HepG2 (cell line): ENCODE results near the gene KLHL12. TPM values are rescaled to one million over a fixed set of nuclear protein-coding genes. Genes with fewer than 3 reads are reported as not detected.

Experiments used
- AKNA ChIP-seq: sonication (generic); formaldehyde crosslinking; IDR thresholded peaks from 2 replicates; pipeline ENCODE4 v1.4.0; 2020; ENCODE audit warnings: missing genetic modification reagents, borderline replicate concordance
- ATF7 ChIP-seq, 2 experiments: fragments of 450-650 bp in 1 of 2; sonication (generic) in 1 of 2; formaldehyde crosslinking in 1 of 2; IDR thresholded peaks; 2 replicates each; pipeline versions ENCODE4 v1.4.0 to v1.6.1; 2016 to 2020; ENCODE audit warnings: antibody characterized with exemption in 1 of 2, mild to moderate bottlenecking in 1 of 2, missing genetic modification reagents in 1 of 2
- FOXJ3 ChIP-seq: sonication (generic); formaldehyde crosslinking; IDR thresholded peaks from 2 replicates; pipeline ENCODE4 v1.4.0; 2020; ENCODE audit warnings: missing genetic modification reagents, mild to moderate bottlenecking, borderline replicate concordance
- HDAC2 ChIP-seq: sonication (generic); formaldehyde crosslinking; IDR thresholded peaks from 2 replicates; pipeline ENCODE4 v1.4.0; 2020; ENCODE audit warnings: missing genetic modification reagents
- HHEX ChIP-seq: IDR thresholded peaks from 2 replicates; pipeline ENCODE4 v1.6.1; 2016; ENCODE audit warnings: control low read depth
- HOXA3 ChIP-seq: sonication (generic); formaldehyde crosslinking; IDR thresholded peaks from 2 replicates; pipeline ENCODE4 v1.5.0; 2020; ENCODE audit warnings: missing genetic modification reagents
- KAT8 ChIP-seq: IDR thresholded peaks from 2 replicates; pipeline ENCODE4 v1.6.1; 2016; ENCODE audit warnings: missing genetic modification reagents, missing compliant biosample characterization
- LCORL ChIP-seq, 2 experiments: fragments of 450-650 bp in 1 of 2; sonication (generic) in 1 of 2; formaldehyde crosslinking in 1 of 2; IDR thresholded peaks; 2 replicates each; pipeline versions ENCODE4 v1.5.0 to v1.6.1; 2017 to 2020; ENCODE audit warnings: antibody characterized with exemption in 1 of 2, missing genetic modification reagents in 1 of 2
- SMC3 ChIP-seq: IDR thresholded peaks from 2 replicates; pipeline ENCODE4 v1.6.1; 2011; ENCODE audit warnings: low read length, improper control_type of control experiment
- TRIM22 ChIP-seq: fragments of 450-650 bp; IDR thresholded peaks from 2 replicates; pipeline ENCODE4 v1.6.1; 2017
- ZMYM4 ChIP-seq: sonication (generic); formaldehyde crosslinking; IDR thresholded peaks from 2 replicates; pipeline ENCODE4 v1.8.1; 2023; ENCODE audit warnings: mild to moderate bottlenecking, missing genetic modification reagents
- ZNF18 ChIP-seq: sonication (generic); formaldehyde crosslinking; IDR thresholded peaks from 2 replicates; pipeline ENCODE4 v1.8.0; 2022; ENCODE audit warnings: mild to moderate bottlenecking, missing genetic modification reagents; ENCODE audit not compliant: insufficient replicate concordance
- ZNF703 ChIP-seq: sonication (generic); formaldehyde crosslinking; IDR thresholded peaks from 2 replicates; pipeline ENCODE4 v1.5.1; 2020; ENCODE audit warnings: missing genetic modification reagents, mild to moderate bottlenecking, moderate library complexity, borderline replicate concordance
- ZNF772 ChIP-seq: sonication (generic); formaldehyde crosslinking; IDR thresholded peaks from 2 replicates; pipeline ENCODE4 v1.5.0; 2020; ENCODE audit warnings: mild to moderate bottlenecking, missing genetic modification reagents
- polyA plus RNA-seq, 8 experiments: library from polyadenylated mRNA; depleted of rRNA in 3 of 8; stranded (reverse) in 7 of 8; unstranded in 1 of 8; fragments of >200 nt; fragmentation: Illumina TruSeq in 4 of 8; extraction: Trizol in 4 of 8; gene quantifications; 2 replicates each; pipeline versions ENCODE4 v1.2.1 to v1.2.3, GENCODE V29; 2011 to 2016; ENCODE audit warnings: low read depth in 4 of 8, missing spikeins in 1 of 8, mixed read lengths in 1 of 8; ENCODE audit not compliant: insufficient read depth in 1 of 8
- total RNA-seq, 5 experiments: library from RNA; depleted of rRNA; stranded (reverse); fragments of >200 nt; fragmentation: Illumina TruSeq; extraction: Trizol; gene quantifications; 2 replicates each; pipeline ENCODE4 v1.2.3, GENCODE V29; 2016; ENCODE audit warnings: low read depth in 1 of 5
- TF ChIP-seq, protein P1 (sequence below), 2 experiments: sonication (generic) in 1 of 2; formaldehyde crosslinking in 1 of 2; IDR thresholded peaks; 2 replicates each; pipeline versions ENCODE4 v1.5.1 to v1.6.1; 2011 to 2020; ENCODE audit warnings: borderline replicate concordance in 1 of 2, low read depth in 1 of 2, low read length in 1 of 2, mild to moderate bottlenecking in 1 of 2, missing genetic modification reagents in 1 of 2, moderate library complexity in 1 of 2
- TF ChIP-seq, protein P2 (sequence below): sonication (generic); formaldehyde crosslinking; IDR thresholded peaks from 2 replicates; pipeline ENCODE4 v1.5.0; 2020; ENCODE audit warnings: mild to moderate bottlenecking, missing genetic modification reagents, moderate library complexity

Gene KLHL12
- total and polyA plus RNA-seq, 2 of the 13 experiments (the other 11 are each of a cell fraction or from before 2014, with no cell fraction given): 19.2 to 25.2 TPM

DNA sequence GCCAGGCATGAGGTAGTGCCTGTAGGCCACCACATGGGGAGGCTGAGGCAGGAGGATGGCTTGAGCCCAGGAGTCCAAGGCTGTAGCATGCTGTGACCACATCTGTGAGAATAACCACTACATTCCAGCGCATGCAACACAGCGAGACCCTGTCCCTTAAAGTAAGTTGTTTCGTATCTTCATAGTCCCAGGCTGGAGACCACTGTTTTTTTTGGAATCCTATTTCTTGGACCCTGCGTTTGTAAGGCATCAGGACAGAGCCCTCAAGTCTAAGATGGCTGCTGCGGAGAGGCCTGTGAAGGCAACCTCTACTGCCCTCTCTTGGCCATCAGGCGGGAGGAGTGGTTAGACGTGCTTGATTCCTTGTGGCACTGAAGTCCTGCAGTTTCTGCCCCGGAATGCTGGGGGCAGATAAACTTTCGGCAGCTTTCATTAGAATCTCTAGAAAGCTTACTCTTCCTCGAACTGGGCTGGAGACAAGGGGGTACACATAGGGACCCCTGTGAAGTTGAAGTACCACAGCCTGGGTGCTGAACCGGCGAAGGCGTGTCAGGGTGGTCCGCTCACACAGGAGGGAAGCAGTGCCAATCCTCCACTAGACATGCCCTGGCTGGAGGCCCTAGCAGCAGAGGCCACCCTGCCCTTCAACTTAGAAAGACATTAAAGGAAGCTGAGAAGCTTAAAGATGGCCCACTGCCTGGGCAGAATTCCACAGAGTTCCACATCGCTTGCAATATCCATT is 74.7 kb downstream of the KLHL12 start (continued):
- no peak for TF ChIP-seq AKNA
- TF ChIP-seq HOXA3: 0 out of 2 replicates have a peak, but pooled peaks have one; percentile 24
- no peak for TF ChIP-seq HDAC2 (CRISPR knock-in tag)
- TF ChIP-seq, protein P1, sequence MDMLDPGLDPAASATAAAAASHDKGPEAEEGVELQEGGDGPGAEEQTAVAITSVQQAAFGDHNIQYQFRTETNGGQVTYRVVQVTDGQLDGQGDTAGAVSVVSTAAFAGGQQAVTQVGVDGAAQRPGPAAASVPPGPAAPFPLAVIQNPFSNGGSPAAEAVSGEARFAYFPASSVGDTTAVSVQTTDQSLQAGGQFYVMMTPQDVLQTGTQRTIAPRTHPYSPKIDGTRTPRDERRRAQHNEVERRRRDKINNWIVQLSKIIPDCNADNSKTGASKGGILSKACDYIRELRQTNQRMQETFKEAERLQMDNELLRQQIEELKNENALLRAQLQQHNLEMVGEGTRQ (IDR thresholded peaks at IDR 0.05; ENCODE audit: low read depth, low read length): no peak
- TF ChIP-seq, protein P1 (CRISPR knock-in tag; IDR thresholded peaks at IDR 0.05; ENCODE audit: borderline replicate concordance): no peak
- TF ChIP-seq ZNF703 (CRISPR knock-in tag): no peak
- TF ChIP-seq LCORL (IDR thresholded peaks at IDR 0.05): no peak
- TF ChIP-seq LCORL (CRISPR knock-in tag; IDR thresholded peaks at IDR 0.05): no peak
- TF ChIP-seq ZNF772: no peak
- no peak for TF ChIP-seq HHEX
- TF ChIP-seq KAT8 (CRISPR knock-in tag): 0 out of 2 replicates have a peak, but pooled peaks have one; percentile 30
- TF ChIP-seq ATF7 (IDR thresholded peaks at IDR 0.05): no peak
- no peak for TF ChIP-seq ATF7 (CRISPR knock-in tag; IDR thresholded peaks at IDR 0.05)
- TF ChIP-seq ZNF18 (CRISPR knock-in tag): no peak
- no peak for TF ChIP-seq FOXJ3 (CRISPR knock-in tag)
- TF ChIP-seq TRIM22: no peak
- peak; percentile 36; the same call in 1 of the 2 replicates for TF ChIP-seq SMC3
- TF ChIP-seq ZMYM4 (CRISPR knock-in tag): peak; percentile 22; the same call in 1 of the 2 replicates
- TF ChIP-seq, protein P2, sequence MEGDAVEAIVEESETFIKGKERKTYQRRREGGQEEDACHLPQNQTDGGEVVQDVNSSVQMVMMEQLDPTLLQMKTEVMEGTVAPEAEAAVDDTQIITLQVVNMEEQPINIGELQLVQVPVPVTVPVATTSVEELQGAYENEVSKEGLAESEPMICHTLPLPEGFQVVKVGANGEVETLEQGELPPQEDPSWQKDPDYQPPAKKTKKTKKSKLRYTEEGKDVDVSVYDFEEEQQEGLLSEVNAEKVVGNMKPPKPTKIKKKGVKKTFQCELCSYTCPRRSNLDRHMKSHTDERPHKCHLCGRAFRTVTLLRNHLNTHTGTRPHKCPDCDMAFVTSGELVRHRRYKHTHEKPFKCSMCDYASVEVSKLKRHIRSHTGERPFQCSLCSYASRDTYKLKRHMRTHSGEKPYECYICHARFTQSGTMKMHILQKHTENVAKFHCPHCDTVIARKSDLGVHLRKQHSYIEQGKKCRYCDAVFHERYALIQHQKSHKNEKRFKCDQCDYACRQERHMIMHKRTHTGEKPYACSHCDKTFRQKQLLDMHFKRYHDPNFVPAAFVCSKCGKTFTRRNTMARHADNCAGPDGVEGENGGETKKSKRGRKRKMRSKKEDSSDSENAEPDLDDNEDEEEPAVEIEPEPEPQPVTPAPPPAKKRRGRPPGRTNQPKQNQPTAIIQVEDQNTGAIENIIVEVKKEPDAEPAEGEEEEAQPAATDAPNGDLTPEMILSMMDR (CRISPR knock-in tag): peak; percentile 65
